Endothelial cell of umbilical vein (primary cell): ENCODE results near the gene APOB. TPM values are rescaled to one million over a fixed set of nuclear protein-coding genes. Genes with fewer than 3 reads are reported as not detected.

ENCODE experiments used
- BruUV-seq: library from RNA; stranded (reverse); fragments of 400-500 nt; replicated peaks from 2 replicates; lab custom pipeline; 2021; lab: Mats Ljungman, UMichigan
- CTCF ChIA-PET: fragments of 300-600, 350-600 bp; sonication (Branson Sonifier 250); formaldehyde crosslinking; loops from one replicate; lab custom pipeline; 2021; ENCODE audit warnings: antibody characterized with exemption, inconsistent platforms; lab: Charles Lee
- POLR2A ChIA-PET: fragments of 300-600, 350-600 bp; sonication (Branson Sonifier 250); formaldehyde crosslinking; loops from one replicate; lab custom pipeline; 2021; ENCODE audit warnings: antibody characterized with exemption, inconsistent platforms; lab: Charles Lee
- DNase-seq: peaks from one replicate; pipeline ENCODE4 v3.0.0-alpha.2; 2011; ENCODE audit warnings: low read depth, low spot score
- FAIRE-seq: peaks from 2 replicates; lab custom pipeline; 2011; peaks lifted over from hg19 to GRCh38; lab: Jason Lieb, UNC
- H2AFZ ChIP-seq: 2 replicates; pipeline ENCODE4 v1.6.0; 2012; ENCODE audit warnings: low read depth, low read length, control low read depth, inconsistent platforms
- H3K27ac ChIP-seq: 2 replicates; pipeline ENCODE4 v1.5.1; 2011; ENCODE audit warnings: low read depth, mild to moderate bottlenecking, control low read depth, low read length, moderate library complexity; ENCODE audit not compliant: insufficient read depth
- H3K27me3 ChIP-seq, 2 experiments: 2 replicates each; pipeline versions ENCODE4 v1.6.0 to v1.6.1; 2011; ENCODE audit warnings: low read length in 2 of 2, mixed read lengths in 1 of 2; ENCODE audit not compliant: control insufficient read depth in 2 of 2, insufficient read depth in 2 of 2
- H3K36me3 ChIP-seq, 2 experiments: 2 replicates in 1 of 2; 3 replicates in 1 of 2; pipeline ENCODE4 v1.5.1; 2011; ENCODE audit warnings: low read length in 2 of 2, mild to moderate bottlenecking in 1 of 2, moderate library complexity in 1 of 2; ENCODE audit not compliant: control insufficient read depth in 2 of 2, insufficient read depth in 2 of 2; ENCODE audit errors: extremely low read depth in 1 of 2
- H3K4me1 ChIP-seq: 3 replicates; pipeline ENCODE4 v1.5.1; 2011; ENCODE audit warnings: mild to moderate bottlenecking, low read length; ENCODE audit not compliant: control insufficient read depth, insufficient read depth; ENCODE audit errors: extremely low read depth
- H3K4me2 ChIP-seq: 2 replicates; pipeline ENCODE4 v1.6.1; 2011; ENCODE audit warnings: low read length, control low read depth, mixed read lengths; ENCODE audit not compliant: insufficient read depth
- H3K4me3 ChIP-seq, 3 experiments: fragments of 200-600 bp in 1 of 3; sonication (generic), shearing (Covaris generic) in 1 of 3; replicated peaks in 1 of 3; 2 replicates each; pipeline ENCODE4 v1.5.1; 2011 to 2016; ENCODE audit warnings: control low read depth in 3 of 3, low read length in 3 of 3, mild to moderate bottlenecking in 2 of 3, inconsistent platforms in 1 of 3, low read depth in 1 of 3, moderate library complexity in 1 of 3; ENCODE audit not compliant: insufficient read depth in 1 of 3
- H3K79me2 ChIP-seq: 2 replicates; pipeline ENCODE4 v1.6.0; 2012; ENCODE audit warnings: low read length, inconsistent platforms; ENCODE audit not compliant: control insufficient read depth, insufficient read depth
- H3K9ac ChIP-seq: replicated peaks from 2 replicates; pipeline ENCODE3; 2011; ENCODE audit warnings: low read length, control low read depth; ENCODE audit not compliant: insufficient read depth; ENCODE audit errors: extremely low read depth
- H3K9me1 ChIP-seq: replicated peaks from 3 replicates; pipeline ENCODE4 v1.6.0; 2011; ENCODE audit warnings: mild to moderate bottlenecking, low read length; ENCODE audit not compliant: control insufficient read depth, insufficient read depth; ENCODE audit errors: extremely low read depth
- H3K9me3 ChIP-seq: replicated peaks from 2 replicates; pipeline ENCODE4 v1.5.1; 2012; ENCODE audit warnings: low read length, inconsistent platforms; ENCODE audit not compliant: control insufficient read depth, insufficient read depth
- H4K20me1 ChIP-seq: replicated peaks from 2 replicates; pipeline ENCODE3; 2011; ENCODE audit warnings: mild to moderate bottlenecking, low read length; ENCODE audit not compliant: control insufficient read depth, insufficient read depth; ENCODE audit errors: extremely low read depth
- EZH2 ChIP-seq: IDR thresholded peaks from 2 replicates; pipeline ENCODE4 v1.6.1; 2012; ENCODE audit warnings: borderline replicate concordance, low read depth, mild to moderate bottlenecking, moderate library complexity, low read length, inconsistent platforms; ENCODE audit not compliant: severe bottlenecking
- FOS ChIP-seq: IDR thresholded peaks from 2 replicates; pipeline ENCODE4 v1.6.1; 2011; ENCODE audit warnings: mild to moderate bottlenecking, low read length, moderate library complexity, borderline replicate concordance; ENCODE audit not compliant: insufficient read depth
- GATA2 ChIP-seq: IDR thresholded peaks from 2 replicates; pipeline ENCODE4 v1.7.0; 2011; ENCODE audit warnings: low read depth, mild to moderate bottlenecking, moderate library complexity, mixed read lengths, low read length; ENCODE audit not compliant: insufficient read length, insufficient read depth
- JUN ChIP-seq: IDR thresholded peaks from 2 replicates; pipeline ENCODE4 v1.6.1; 2011; ENCODE audit warnings: borderline replicate concordance, low read depth; ENCODE audit not compliant: insufficient read length, insufficient read depth
- MYC ChIP-seq: IDR thresholded peaks from one replicate; pipeline ENCODE4 v1.6.1; 2011; ENCODE audit warnings: mild to moderate bottlenecking, low read depth, low read length
- POLR2A ChIP-seq: IDR thresholded peaks from 2 replicates; pipeline ENCODE4 v1.6.1; 2012; ENCODE audit warnings: low read depth, mild to moderate bottlenecking, control low read depth, low read length
- POLR2AphosphoS5 ChIP-seq: IDR thresholded peaks from 2 replicates; pipeline ENCODE4 v1.6.1; 2012; ENCODE audit warnings: low read depth, mild to moderate bottlenecking, control low read depth, low read length, moderate library complexity; ENCODE audit not compliant: insufficient read depth
- dilution Hi-C: fragments of 300-500 bp; cut with MboI; formaldehyde crosslinking; loops from one replicate; pipeline ENCODE4 v1.15.0; 2019; ENCODE audit warnings: low sequenced_read_pairs; ENCODE audit not compliant: extremely low pct_ligation_motif_present
- intact Hi-C: fragments of 100-400 bp; cut with micrococcal nuclease; formaldehyde crosslinking; loops from one replicate; pipeline ENCODE4 v1.10.0; 2022
- polyA plus RNA-seq, 4 experiments: library from polyadenylated mRNA; depleted of rRNA in 3 of 4; stranded (reverse) in 3 of 4; unstranded in 1 of 4; fragments of >200 nt; gene quantifications; 2 replicates each; pipeline versions ENCODE4 v1.2.1 to v1.2.3, GENCODE V29; 2011 to 2012; ENCODE audit warnings: missing spikeins in 1 of 4
- total RNA-seq: library from RNA; stranded (reverse); gene quantifications from 2 replicates; pipeline ENCODE4 v1.2.3, GENCODE V29; 2021
- TF ChIP-seq, protein P1 (sequence below), 2 donors: IDR thresholded peaks; 1 replicate in 1 of 2; 2 replicates in 1 of 2; pipeline ENCODE4 v1.5.1; 2011; ENCODE audit warnings: low read length in 2 of 2, mild to moderate bottlenecking in 2 of 2, moderate library complexity in 2 of 2, control low read depth in 1 of 2, inconsistent platforms in 1 of 2, low read depth in 1 of 2; ENCODE audit not compliant: insufficient read depth in 1 of 2; ENCODE audit errors: extremely low read depth in 1 of 2
- TF ChIP-seq, protein P2 (sequence below): IDR thresholded peaks from 2 replicates; pipeline ENCODE4 v1.6.1; 2011; ENCODE audit not compliant: insufficient read depth, insufficient read length

The APOB gene
- total and polyA plus RNA-seq, 2 donors (not counting 3 experiments of a cell fraction or from before 2014, with no cell fraction given), result 0.07 to 0.09 TPM

DNA sequence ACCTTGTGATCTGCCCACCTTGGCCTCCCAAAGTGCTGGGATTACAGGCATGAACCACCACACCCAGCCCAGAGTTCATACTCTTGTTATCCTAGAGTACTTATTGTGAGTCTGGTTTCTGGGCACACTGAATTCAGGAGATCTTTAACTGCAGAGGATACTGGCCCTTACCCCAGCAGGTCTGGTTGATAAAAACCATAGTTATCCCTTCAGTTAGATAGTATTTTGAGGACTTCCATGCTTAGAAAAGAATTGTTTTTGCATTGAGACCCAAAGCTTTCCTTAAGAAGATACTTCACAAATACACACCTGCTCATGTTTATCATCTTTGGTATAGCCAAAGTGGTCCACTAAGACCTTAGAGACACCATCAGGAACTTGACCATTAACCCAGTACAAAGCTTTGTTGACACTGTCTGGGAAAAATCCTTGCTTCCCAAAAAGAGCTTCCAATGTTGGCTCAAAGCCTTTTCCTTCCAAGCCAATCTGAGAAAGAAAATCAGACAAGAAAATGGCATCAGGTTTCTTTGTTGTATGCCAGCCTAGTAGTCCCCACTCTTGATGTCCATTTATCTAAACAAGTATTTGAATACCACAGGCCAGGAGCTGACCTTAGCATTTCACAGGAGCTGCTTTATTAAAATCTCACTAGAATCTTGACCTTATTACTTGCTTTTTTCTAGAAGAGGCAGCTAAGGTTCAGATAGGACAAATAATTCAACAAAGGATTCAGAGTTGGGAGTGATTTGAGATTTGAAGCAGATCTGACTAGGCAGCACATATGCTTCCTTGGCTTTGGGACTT lies 17.2 kb downstream of the APOB start:
- dilution Hi-C loops (no loop called here), intact Hi-C loops (loop anchor here (1.0 kb wide), 2 partner anchors 361 to 365 kb away; no protein-coding TSS in a partner anchor)
- no peak overlapping the region for H3K4me3 ChIP-seq
- H3K36me3 ChIP-seq, result no peaks in the 10 kb centered on the region
- CTCF ChIA-PET, result interaction anchor here (0.8 to 5.1 kb wide), 2 partner anchors 363 to 365 kb away, joined by 3 to 35 read pairs; no protein-coding TSS in a partner anchor
- H3K27ac ChIP-seq, result no peak overlapping the region
- no peak overlapping the region for H3K9ac ChIP-seq
- H2AFZ ChIP-seq, result no peak overlapping the region
- DNase-seq (no peak), FAIRE-seq (no peak)
- POLR2A ChIA-PET, result no interaction called here
- H3K4me2 ChIP-seq, result no peak overlapping the region
- no peaks in the 10 kb centered on the region for H4K20me1 ChIP-seq
- no peaks in the 10 kb centered on the region for H3K79me2 ChIP-seq
- no peaks in the 10 kb centered on the region for H3K27me3 ChIP-seq
- H3K9me3 ChIP-seq, result no peaks in the 10 kb centered on the region
- TF ChIP-seq MYC (no peak), FOS (no peak), JUN (no peak), GATA2 (no peak), POLR2AphosphoS5 (no peak), POLR2A (no peak), EZH2 (no peak)
- TF ChIP-seq, protein P1, sequence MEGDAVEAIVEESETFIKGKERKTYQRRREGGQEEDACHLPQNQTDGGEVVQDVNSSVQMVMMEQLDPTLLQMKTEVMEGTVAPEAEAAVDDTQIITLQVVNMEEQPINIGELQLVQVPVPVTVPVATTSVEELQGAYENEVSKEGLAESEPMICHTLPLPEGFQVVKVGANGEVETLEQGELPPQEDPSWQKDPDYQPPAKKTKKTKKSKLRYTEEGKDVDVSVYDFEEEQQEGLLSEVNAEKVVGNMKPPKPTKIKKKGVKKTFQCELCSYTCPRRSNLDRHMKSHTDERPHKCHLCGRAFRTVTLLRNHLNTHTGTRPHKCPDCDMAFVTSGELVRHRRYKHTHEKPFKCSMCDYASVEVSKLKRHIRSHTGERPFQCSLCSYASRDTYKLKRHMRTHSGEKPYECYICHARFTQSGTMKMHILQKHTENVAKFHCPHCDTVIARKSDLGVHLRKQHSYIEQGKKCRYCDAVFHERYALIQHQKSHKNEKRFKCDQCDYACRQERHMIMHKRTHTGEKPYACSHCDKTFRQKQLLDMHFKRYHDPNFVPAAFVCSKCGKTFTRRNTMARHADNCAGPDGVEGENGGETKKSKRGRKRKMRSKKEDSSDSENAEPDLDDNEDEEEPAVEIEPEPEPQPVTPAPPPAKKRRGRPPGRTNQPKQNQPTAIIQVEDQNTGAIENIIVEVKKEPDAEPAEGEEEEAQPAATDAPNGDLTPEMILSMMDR (IDR thresholded peaks at IDR 0.05; ENCODE audit: extremely low read depth in 1 of 2, insufficient read depth in 1 of 2, low read depth in 1 of 2, low read length in 2 of 2), result no peak
- TF ChIP-seq, protein P2, sequence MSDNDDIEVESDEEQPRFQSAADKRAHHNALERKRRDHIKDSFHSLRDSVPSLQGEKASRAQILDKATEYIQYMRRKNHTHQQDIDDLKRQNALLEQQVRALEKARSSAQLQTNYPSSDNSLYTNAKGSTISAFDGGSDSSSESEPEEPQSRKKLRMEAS, result no peak
- no peaks in the 10 kb centered on the region for H3K9me1 ChIP-seq
- BruUV-seq, result no TSS peak
- no peaks in the 10 kb centered on the region for H3K4me1 ChIP-seq
